Right atrium auricular region (tissue), 2 donors: ENCODE measurements around the gene LEP. TPM values are rescaled to one million over a fixed set of nuclear protein-coding genes. Genes with fewer than 3 reads are reported as not detected.

Experiments used
- DNase-seq: peaks from one replicate; pipeline ENCODE4 v3.0.0-alpha.2; 2019; ENCODE audit warnings: low spot score
- H3K27ac ChIP-seq, 2 donors: fragments of 200-600 bp; sonication (generic); 1 replicate in 1 of 2; 2 replicates in 1 of 2; pipeline ENCODE4 v1.5.1; 2016 to 2019
- H3K27me3 ChIP-seq, 2 donors: fragments of 200-600 bp; sonication (generic); one replicate each; pipeline versions ENCODE4 v1.5.1 to v1.6.0; 2017 to 2019
- H3K36me3 ChIP-seq: fragments of 200-600 bp; sonication (generic); one replicate; pipeline ENCODE4 v1.5.1; 2016
- H3K4me1 ChIP-seq, 2 donors: fragments of 200-600 bp; sonication (generic); one replicate each; pipeline versions ENCODE4 v1.5.1 to v1.6.0; 2017 to 2019
- H3K4me3 ChIP-seq, 2 donors: fragments of 200-600 bp; sonication (generic); 1 replicate in 1 of 2; 2 replicates in 1 of 2; pipeline ENCODE4 v1.5.1; 2017 to 2019; ENCODE audit warnings: mild to moderate bottlenecking in 1 of 2, moderate library complexity in 1 of 2
- H3K9me3 ChIP-seq, 2 donors: fragments of 200-600 bp; sonication (generic); one replicate each; pipeline ENCODE4 v1.5.1; 2019
- total RNA-seq, 2 donors: library from RNA; depleted of rRNA; stranded (reverse); fragments of >200 nt; gene quantifications; one replicate each; pipeline ENCODE4 v1.1.0, GENCODE V29; 2016
- TF ChIP-seq, protein P1 (sequence below), 2 donors: fragments of 200-600 bp; sonication (generic); IDR thresholded peaks; one replicate each; pipeline ENCODE4 v1.5.1; 2019; ENCODE audit warnings: antibody characterized with exemption in 2 of 2

The LEP gene
- total RNA-seq: 1 to 10 TPM in 1 of 2 donors, under 1 TPM in 1; 0.22 to 2.2 TPM

- peaks cover 0 to 25% of the 10 kb centered on the region in 2 donors for H3K9me3 ChIP-seq
- H3K4me1 ChIP-seq: no peaks in the 10 kb centered on the region
- TF ChIP-seq, protein P1, sequence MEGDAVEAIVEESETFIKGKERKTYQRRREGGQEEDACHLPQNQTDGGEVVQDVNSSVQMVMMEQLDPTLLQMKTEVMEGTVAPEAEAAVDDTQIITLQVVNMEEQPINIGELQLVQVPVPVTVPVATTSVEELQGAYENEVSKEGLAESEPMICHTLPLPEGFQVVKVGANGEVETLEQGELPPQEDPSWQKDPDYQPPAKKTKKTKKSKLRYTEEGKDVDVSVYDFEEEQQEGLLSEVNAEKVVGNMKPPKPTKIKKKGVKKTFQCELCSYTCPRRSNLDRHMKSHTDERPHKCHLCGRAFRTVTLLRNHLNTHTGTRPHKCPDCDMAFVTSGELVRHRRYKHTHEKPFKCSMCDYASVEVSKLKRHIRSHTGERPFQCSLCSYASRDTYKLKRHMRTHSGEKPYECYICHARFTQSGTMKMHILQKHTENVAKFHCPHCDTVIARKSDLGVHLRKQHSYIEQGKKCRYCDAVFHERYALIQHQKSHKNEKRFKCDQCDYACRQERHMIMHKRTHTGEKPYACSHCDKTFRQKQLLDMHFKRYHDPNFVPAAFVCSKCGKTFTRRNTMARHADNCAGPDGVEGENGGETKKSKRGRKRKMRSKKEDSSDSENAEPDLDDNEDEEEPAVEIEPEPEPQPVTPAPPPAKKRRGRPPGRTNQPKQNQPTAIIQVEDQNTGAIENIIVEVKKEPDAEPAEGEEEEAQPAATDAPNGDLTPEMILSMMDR (IDR thresholded peaks at IDR 0.05): no peak
- no peak for DNase-seq
- H3K36me3 ChIP-seq: no peaks in the 10 kb centered on the region
- no peak within 1 kb of the TSS for H3K4me3 ChIP-seq
- peaks cover 0 to 13% of the 10 kb centered on the region in 2 donors for H3K27me3 ChIP-seq
- H3K27ac ChIP-seq: no peak within 1 kb of the TSS
These were observed at the start of gene LEP for GRCh38 chr7:128240696-128241386. Gene LEP (plus strand): TSS chr7:128241278. CDS start chr7:128252019, 10,741 bp downstream.

GRCh38 chr7:128192497-128193142, 48.5 kb upstream of the LEP start:
- Histone ChIP-seq H3K4me1 (no peaks in the 10 kb centered on the region), H3K36me3 (no peaks in the 10 kb centered on the region), H3K4me3 (no peak overlapping the region), H3K27me3 (no peaks in the 10 kb centered on the region), H3K27ac (no peak overlapping the region), H3K9me3 (peaks cover 0 to 22% of the 10 kb centered on the region in 2 donors)
- no peak for DNase-seq
- TF ChIP-seq, protein P1 (IDR thresholded peaks at IDR 0.05): no peak

GRCh38 chr7:128194533-128195282, 46.4 kb upstream of the LEP start:
- TF ChIP-seq, protein P1 (IDR thresholded peaks at IDR 0.05): no peak
- peaks cover 0 to 22% of the 10 kb centered on the region in 2 donors for H3K9me3 ChIP-seq
- H3K4me3 ChIP-seq: no peak overlapping the region
- H3K27ac ChIP-seq: no peak overlapping the region
- no peaks in the 10 kb centered on the region for H3K27me3 ChIP-seq
- H3K36me3 ChIP-seq: no peaks in the 10 kb centered on the region
- DNase-seq: no peak
- H3K4me1 ChIP-seq: no peaks in the 10 kb centered on the region

GRCh38 chr7:128197589-128197988, 43.5 kb upstream of the LEP start:
- DNase-seq: no peak
- Histone ChIP-seq H3K27ac (no peak overlapping the region), H3K36me3 (no peaks in the 10 kb centered on the region), H3K9me3 (peaks cover 0 to 22% of the 10 kb centered on the region in 2 donors), H3K4me3 (no peak overlapping the region), H3K4me1 (peaks cover 0 to 7% of the 10 kb centered on the region in 2 donors), H3K27me3 (peaks cover 0 to 8% of the 10 kb centered on the region in 2 donors)
- TF ChIP-seq, protein P1 (IDR thresholded peaks at IDR 0.05): no peak

GRCh38 chr7:128197989-128198580, 43.0 kb upstream of the LEP start:
- DNase-seq: no peak
- no peak overlapping the region for H3K27ac ChIP-seq
- no peak overlapping the region for H3K4me3 ChIP-seq
- TF ChIP-seq, protein P1 (IDR thresholded peaks at IDR 0.05): no peak
- H3K4me1 ChIP-seq: peaks cover 0 to 7% of the 10 kb centered on the region in 2 donors
- H3K36me3 ChIP-seq: no peaks in the 10 kb centered on the region
- H3K9me3 ChIP-seq: peaks cover 0 to 22% of the 10 kb centered on the region in 2 donors
- H3K27me3 ChIP-seq: peaks cover 0 to 9% of the 10 kb centered on the region in 2 donors
